Epithelial cell of proximal tubule (primary cell): ENCODE results near the gene ACSM3. TPM values are rescaled to one million over a fixed set of nuclear protein-coding genes. Genes with fewer than 3 reads are reported as not detected.

Experiments
- DNase-seq: peaks from one replicate; pipeline ENCODE4 v3.0.0-alpha.2; 2011; ENCODE audit warnings: low read depth
- H3K4me3 ChIP-seq: 2 replicates; pipeline ENCODE4 v1.5.1; 2011; ENCODE audit warnings: low read depth, mild to moderate bottlenecking, low read length
- CTCF ChIP-seq: conservative IDR thresholded peaks from 2 replicates; pipeline ENCODE4 v1.5.1; 2012; ENCODE audit warnings: low read depth, mild to moderate bottlenecking, low read length
- total RNA-seq: library from RNA; depleted of rRNA; stranded (reverse); fragments of >200 nt; gene quantifications from 2 replicates; pipeline ENCODE4 v1.2.3, GENCODE V29; 2015

ACSM3 gene
- total RNA-seq, 1 donor from 2014 or later = 5.9 TPM

GRCh38 chr16:20821682-20822081 lies 57.9 kb downstream of the ACSM3 start:
- TF ChIP-seq CTCF = no peak
- DNase-seq = no peak
- no peak overlapping the region for H3K4me3 ChIP-seq

GRCh38 chr16:20822521-20823325 lies 58.9 kb downstream of the ACSM3 start:
- no peak for TF ChIP-seq CTCF
- no peak for DNase-seq
- H3K4me3 ChIP-seq = no peak overlapping the region

GRCh38 chr16:20826039-20826566 lies 62.3 kb downstream of the ACSM3 start:
- no peak for TF ChIP-seq CTCF
- no peak for DNase-seq
- no peak overlapping the region for H3K4me3 ChIP-seq

- TF ChIP-seq CTCF = no peak
- no peak overlapping the region for H3K4me3 ChIP-seq
Observed at GRCh38 chr16:20829536-20829935, 65.7 kb downstream of the ACSM3 start.

GRCh38 chr16:20830372-20830771 lies 66.6 kb downstream of the ACSM3 start:
- H3K4me3 ChIP-seq = no peak overlapping the region
- DNase-seq = no peak
- no peak for TF ChIP-seq CTCF

More at GRCh38 chr16:20829536-20829935, 65.7 kb downstream of the ACSM3 start:
- DNase-seq = no peak

GRCh38 chr16:20833086-20833485 lies 69.3 kb downstream of the ACSM3 start:
- no peak overlapping the region for H3K4me3 ChIP-seq
- TF ChIP-seq CTCF = no peak
- no peak for DNase-seq

GRCh38 chr16:20838240-20838639 lies 74.4 kb downstream of the ACSM3 start:
- no peak for DNase-seq
- no peak overlapping the region for H3K4me3 ChIP-seq
- no peak for TF ChIP-seq CTCF
